Cardiac fibroblast (primary cell): ENCODE results near the gene MT3.

Source experiments
- DNase-seq, 2 donors: peaks; one replicate each; pipeline versions ENCODE4 v3.0.0 to v3.0.0-alpha.2; 2010; ENCODE audit warnings: low read depth in 2 of 2
- H3K4me3 ChIP-seq, 2 donors: replicated peaks in 1 of 2; 1 replicate in 1 of 2; 2 replicates in 1 of 2; pipeline ENCODE4 v1.5.1; 2011; ENCODE audit warnings: low read depth in 2 of 2, low read length in 2 of 2, mild to moderate bottlenecking in 2 of 2, moderate library complexity in 1 of 2
- TF ChIP-seq, protein P1 (sequence below): IDR thresholded peaks from one replicate; pipeline ENCODE4 v1.5.1; 2011; ENCODE audit warnings: low read depth, mild to moderate bottlenecking, low read length, inconsistent platforms

Gene MT3

DNA sequence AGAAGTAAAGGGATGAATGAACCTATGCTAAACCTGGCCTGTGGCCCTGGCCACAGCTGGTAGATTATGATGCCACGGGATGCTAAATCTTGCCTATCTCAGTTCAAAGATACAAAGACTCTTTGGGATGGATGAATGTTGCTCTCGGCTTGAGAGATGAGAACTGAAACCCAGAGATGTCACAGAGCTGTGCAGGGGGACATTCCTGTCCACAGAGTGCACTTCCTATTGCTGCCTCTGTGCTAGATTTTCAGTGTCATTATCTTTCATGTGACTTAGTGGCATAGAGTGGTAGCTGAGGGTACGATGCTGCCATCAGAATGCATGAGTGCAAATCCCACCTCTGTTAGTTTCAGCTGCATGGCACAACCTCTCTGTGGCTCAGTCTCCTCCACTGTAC lies 40.8 kb downstream of the MT3 start:
- H3K4me3 ChIP-seq = no peak overlapping the region
- TF ChIP-seq, protein P1, sequence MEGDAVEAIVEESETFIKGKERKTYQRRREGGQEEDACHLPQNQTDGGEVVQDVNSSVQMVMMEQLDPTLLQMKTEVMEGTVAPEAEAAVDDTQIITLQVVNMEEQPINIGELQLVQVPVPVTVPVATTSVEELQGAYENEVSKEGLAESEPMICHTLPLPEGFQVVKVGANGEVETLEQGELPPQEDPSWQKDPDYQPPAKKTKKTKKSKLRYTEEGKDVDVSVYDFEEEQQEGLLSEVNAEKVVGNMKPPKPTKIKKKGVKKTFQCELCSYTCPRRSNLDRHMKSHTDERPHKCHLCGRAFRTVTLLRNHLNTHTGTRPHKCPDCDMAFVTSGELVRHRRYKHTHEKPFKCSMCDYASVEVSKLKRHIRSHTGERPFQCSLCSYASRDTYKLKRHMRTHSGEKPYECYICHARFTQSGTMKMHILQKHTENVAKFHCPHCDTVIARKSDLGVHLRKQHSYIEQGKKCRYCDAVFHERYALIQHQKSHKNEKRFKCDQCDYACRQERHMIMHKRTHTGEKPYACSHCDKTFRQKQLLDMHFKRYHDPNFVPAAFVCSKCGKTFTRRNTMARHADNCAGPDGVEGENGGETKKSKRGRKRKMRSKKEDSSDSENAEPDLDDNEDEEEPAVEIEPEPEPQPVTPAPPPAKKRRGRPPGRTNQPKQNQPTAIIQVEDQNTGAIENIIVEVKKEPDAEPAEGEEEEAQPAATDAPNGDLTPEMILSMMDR = no peak
- no peak for DNase-seq

DNA sequence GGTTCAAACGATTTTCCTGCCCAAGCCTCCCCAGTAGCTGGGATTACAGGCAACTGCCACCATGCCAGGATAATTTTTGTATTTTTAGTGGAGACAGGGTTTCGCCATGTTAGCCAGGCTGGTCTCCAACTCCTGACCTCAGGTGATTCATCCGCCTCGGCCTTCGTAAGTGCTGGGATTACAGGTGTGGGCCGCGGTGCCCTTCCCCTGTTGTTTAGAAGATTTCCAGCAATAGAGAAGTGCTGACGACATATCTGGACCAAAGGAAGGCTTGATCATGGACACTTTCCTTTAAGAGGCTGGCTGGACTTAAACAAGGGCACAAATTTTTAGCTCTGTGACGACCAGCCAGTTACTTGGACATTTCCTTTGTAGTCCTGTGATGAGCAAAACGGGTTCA lies 41.9 kb downstream of the MT3 start:
- TF ChIP-seq, protein P1 = no peak
- H3K4me3 ChIP-seq = no peak overlapping the region
- no peak for DNase-seq

DNA sequence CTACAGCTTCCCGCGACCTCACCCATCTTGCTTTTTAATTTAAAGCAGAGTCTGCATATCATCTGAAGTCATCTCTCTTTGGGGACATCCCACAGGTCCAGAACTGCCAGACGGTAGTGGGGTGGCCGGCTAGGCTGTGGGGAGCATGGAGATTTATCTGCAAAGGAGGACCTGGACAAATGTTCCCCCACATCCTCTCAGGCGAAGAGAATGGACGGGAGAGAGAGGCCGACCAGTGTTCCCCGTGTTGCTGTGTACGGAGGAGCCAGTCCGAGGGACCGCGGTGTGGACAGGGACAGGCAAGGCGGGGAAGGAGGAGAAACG lies 42.5 kb downstream of the MT3 start:
- peak overlapping the region; percentile 39 to 47 for H3K4me3 ChIP-seq
- TF ChIP-seq, protein P1 = no peak
- DNase-seq = no peak

DNA sequence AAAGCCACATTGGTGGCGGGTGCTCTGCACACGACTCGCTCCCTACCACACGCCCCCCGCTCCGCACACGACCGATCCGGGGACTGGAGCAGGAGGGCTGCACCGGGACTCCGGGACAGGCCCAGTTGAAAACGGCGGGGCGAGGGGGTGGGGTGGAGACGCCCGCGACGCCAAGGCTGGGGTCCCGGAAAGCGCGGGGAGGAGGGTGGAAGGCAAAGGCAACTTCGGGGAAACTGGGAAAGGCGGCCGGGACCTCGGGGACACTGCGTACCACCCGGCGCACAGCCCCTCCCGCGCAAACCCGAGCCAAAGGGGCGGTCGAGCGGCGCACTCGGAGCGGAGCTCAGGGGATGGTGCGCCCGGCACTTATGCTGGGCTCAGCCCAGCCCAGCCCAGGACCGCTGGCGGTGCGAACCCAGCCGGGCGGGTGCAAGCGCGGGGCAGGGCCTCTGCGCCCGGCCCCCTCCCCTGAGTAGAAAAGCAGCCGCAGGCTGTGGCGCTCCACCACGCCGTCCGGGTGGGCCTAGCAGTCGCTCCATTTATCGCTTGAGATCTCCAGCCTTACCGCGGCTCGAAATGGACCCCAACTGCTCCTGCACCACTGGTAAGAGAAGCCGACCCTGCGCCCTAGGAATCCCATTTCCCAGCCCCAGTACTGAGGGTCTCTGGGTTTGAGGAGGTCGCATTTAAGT lies 43.0 kb downstream of the MT3 start, which contains the start of gene MT1M:
TSS of gene MT1M (plus strand) at position 504 of the 692 bp plus-strand sequence. CDS start at position 577, 73 bp downstream.
- TF ChIP-seq, protein P1 = no peak
- DNase-seq = no peak
- H3K4me3 ChIP-seq = peak within 1 kb of the TSS; percentile 39 to 47

DNA sequence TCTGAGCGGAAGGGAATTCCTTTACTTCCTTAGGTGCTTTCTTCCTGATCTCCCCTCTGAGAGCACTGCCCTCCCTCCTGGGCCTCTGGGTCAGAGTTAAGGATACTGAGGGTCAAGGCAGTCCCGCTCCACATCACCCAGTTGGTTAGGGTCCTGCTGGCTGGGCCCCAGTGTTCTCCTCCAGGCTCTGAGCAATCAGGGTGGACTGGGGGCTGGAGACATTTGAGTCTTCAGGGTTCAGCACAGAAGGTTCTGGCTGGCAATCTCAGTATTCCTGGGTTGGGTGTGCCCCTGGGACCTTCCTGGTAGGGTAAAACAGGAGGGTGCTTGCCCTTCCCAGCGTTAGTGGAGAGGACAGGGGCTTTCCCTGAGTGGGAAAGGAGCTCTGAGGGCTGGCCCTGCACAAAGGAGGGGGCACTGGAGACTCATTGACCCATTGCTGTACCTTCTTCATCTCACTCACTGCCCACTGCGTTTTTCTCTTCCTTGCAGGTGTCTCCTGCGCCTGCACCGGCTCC lies 43.6 kb downstream of the MT3 start:
- TF ChIP-seq, protein P1 = no peak
- peak overlapping the region in 1 of 2 donors; percentile 47 for H3K4me3 ChIP-seq

DNA sequence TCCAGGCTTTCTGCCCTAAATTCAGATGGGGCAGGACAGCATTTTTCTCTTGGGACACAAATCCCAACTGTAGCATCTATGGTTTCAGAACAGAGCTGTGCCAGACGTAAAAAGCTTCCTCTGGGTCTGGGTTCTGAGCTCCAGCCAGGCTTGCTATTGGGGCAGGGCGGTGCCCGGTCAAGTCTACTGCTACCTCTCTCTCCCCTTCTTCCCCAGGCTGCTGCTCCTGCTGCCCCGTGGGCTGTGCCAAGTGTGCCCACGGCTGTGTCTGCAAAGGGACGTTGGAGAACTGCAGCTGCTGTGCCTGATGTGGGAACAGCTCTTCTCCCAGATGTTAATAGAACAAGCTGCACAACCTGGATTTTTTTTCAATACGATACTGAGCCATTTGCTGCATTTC lies 44.2 kb downstream of the MT3 start:
- H3K4me3 ChIP-seq = no peak overlapping the region
- TF ChIP-seq, protein P1 = no peak
- no peak for DNase-seq

More for the DNA sequence above, 43.6 kb downstream of the MT3 start:
- no peak for DNase-seq
